HG03378 (cell line): ENCODE results near the gene BCAN.

Experiments
- ATAC-seq: cut with Tn5 transposase; IDR thresholded peaks from one replicate; pipeline ENCODE4 v1.9.1; 2021; ENCODE audit warnings: mild to moderate bottlenecking, moderate library complexity; ENCODE audit not compliant: unreplicated experiment

Gene BCAN

DNA sequence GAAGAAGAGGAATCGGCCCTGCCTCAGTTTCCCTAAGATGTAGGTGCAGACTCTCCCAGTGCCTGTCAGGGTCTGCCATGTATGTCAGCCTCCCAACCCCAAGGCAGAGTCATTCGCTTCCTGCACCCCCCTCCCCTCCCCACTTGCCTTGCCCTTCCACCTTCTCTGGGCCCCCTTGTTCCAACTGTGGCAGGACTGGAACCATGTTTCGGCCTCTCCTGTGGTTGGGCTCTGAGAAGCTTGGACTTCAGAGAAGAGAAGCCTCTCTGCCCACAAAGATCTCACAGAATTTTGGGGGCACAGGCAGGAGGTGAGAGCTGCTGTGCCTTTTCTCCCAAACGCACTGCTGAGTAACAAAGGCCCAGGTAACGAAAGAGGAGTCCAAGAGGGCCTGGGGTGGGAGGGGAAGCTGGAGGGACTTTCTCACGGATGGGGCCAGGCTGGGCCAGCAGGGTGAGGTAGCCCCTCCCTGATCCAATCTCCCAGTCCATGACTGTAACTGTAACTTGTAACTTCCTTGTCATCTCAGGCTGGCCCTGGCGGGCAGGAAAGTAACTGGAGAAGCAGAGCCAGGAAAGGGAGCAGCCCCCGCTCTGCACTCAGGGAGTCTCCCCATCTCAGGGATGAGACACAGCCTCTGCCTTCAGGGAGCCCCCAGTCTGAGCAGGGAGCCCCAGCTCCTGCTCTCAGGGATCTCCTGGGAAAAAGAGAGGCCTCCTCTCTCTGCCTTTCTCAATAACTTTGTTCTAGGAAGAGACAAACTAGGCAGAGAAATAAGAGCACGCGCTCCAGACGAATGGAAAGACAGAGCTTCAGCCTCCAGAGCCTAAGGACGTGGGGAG, 52.2 kb downstream of the BCAN start:
- no peak for ATAC-seq

GRCh38 chr1:156694690-156694962, 52.7 kb downstream of the BCAN start:
- no peak for ATAC-seq

- ATAC-seq: no peak
Measured at GRCh38 chr1:156696755-156697154, 54.8 kb downstream of the BCAN start.

GRCh38 chr1:156697481-156697880, 55.6 kb downstream of the BCAN start:
- ATAC-seq: no peak

GRCh38 chr1:156698995-156699394, 57.1 kb downstream of the BCAN start:
- ATAC-seq: no peak

GRCh38 chr1:156700736-156701531, 59.0 kb downstream of the BCAN start:
- ATAC-seq: no peak

- ATAC-seq: no peak
Measured at GRCh38 chr1:156703336-156703735, 61.4 kb downstream of the BCAN start.

- ATAC-seq: no peak
Measured at GRCh38 chr1:156703741-156704140, 61.8 kb downstream of the BCAN start.

GRCh38 chr1:156704166-156704711, 62.3 kb downstream of the BCAN start:
- ATAC-seq: no peak

DNA sequence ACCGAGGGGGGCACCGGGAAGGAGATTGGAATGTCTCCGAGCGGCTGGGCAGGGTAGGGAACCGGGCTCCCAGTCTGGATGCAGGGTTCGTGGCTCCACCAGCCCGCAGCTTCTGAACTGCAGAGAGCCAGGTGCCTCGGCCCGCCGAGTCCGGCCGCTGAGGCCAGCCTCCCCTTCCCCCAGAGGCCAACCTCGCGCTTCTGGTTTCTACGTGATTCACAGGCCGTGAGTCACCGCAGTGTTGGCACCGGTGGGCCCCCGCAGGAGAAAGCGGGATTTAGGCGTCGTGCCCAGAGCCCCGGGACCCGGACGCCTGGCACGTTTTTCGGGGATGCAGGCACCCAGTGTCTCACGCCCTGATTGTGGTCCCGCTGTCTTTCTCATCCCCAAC, 63.0 kb downstream of the BCAN start:
- ATAC-seq: no peak

DNA sequence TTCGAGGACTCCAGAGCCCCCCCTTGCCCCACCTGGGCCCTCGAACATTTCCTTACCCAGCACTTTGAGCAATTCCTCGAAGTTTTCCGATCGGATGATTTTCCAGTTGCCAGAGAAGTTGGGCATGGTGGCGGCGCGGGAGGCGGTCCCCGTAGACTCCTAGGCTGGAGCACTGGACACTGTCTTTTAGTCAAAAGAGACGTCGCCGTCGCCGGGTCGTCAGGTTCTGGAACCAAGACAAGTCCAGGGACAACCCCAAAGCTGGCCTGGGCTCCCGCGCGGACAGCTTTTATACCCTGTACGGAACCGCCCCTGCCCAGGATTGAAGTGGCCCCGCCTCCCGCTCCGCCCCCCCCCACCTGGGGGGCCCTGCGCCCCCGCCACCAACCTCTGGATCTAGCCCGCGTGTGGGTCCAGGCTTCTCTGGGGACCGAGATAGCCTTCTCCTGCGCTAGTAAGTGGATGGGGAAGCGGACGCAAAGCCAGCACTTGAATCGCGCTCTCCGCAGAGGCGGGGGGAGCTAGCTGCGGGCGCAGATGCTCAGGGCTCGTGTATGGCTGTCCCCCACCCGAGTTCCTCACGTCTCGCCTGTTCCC, 63.5 kb downstream of the BCAN start, which contains the start of gene CRABP2:
Gene CRABP2 (minus strand): TSS at position 263 of the 597 bp plus-strand sequence. CDS start 137 bp downstream, at position 126.
- no peak for ATAC-seq

DNA sequence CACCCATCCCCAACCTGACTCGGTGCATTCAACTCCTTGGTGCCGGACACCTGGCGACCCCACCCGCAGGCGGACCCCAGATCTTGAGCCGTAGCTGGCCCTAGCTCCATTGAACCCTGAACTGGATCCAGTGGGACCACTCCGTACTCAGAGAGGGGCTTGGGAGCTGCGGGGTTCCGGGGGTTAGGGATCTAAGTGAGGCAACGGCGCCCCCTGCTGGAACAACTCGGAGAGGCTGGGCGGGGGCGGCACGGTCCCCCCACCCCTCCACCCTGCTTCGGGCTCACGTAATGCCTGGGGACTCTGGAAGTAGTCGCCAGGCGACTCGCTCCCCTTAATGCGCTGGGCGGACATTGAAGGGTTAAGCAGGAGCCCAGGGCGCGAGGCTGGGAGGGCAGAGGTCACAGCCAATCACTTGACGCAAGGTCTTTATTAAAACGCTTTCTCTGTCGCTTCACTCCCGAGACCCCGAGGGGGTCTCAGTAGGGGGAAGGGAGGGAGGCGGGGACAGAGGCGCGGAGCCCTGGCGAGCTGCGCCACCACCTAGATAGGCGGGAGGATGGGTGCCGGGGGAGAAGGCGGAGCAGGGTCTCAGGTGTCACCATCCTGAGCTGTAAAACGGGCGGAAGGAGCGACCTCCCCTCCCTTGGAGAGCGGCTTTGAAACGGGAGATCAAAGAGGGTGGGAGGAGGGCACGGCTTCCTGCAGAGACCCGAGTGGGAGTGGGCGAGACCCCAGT, 64.2 kb downstream of the BCAN start:
- no peak for ATAC-seq

- ATAC-seq: no peak
Measured at GRCh38 chr1:156706657-156707416, 64.9 kb downstream of the BCAN start.

DNA sequence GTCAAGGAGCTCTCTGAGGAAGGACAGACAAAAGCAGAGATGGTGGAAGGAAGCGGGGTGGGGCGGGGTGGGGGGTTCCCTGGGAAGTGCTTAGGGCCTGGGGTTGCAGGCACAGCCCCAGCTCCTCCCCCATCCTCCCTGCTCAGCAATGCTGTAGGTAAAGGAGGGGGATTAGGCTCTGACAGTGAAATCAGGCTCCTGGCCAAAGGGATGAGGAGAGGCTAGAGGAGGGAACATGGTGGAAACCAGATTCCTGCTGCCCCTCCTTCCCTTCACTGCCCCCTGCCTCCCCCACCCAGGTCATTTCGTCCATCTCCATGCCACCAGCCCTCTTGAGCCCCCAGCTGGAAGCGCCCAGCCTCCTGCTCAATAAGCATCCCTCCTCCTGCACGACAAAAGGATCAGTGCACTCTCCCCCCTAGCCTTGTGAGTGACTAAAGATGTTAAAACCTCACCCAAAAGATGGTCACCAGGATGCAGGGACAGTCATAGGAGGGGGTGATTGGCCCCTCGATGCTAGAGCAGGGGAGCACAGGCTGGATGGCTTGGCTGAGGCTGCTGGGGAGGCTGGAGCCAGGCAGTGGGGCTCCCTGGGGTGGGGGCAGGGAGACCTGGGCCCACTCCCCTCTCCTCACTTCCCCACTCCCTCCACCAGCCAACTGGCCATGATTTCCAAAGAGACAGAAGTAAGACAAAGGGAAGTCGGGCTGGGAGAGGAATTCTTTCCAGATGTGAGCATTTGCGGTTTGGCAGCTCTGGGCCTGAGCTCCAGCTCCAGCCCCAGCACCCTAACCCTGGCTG, 65.7 kb downstream of the BCAN start:
- ATAC-seq: no peak

DNA sequence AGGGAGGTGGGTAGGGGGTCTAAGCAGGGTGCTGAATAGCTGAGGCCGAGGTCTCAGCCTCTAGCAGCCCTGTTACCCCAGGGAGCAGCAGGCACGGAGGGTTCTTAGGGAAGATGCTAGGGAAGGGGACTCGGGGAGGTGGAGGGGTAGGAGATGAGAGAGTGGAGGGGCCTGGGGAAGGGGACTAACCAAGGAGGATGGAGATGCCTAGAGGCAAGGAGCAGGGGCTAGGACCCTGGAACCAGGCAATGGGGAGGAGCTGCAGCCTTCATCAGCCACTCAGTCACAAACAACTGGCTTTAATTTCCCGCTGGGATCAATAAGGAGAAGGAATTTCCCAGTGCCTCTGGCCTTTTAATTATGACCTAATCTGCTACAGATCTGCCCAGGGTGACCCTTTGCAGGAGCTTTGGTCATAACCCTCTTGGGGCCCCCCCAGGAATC, 66.3 kb downstream of the BCAN start:
- no peak for ATAC-seq

DNA sequence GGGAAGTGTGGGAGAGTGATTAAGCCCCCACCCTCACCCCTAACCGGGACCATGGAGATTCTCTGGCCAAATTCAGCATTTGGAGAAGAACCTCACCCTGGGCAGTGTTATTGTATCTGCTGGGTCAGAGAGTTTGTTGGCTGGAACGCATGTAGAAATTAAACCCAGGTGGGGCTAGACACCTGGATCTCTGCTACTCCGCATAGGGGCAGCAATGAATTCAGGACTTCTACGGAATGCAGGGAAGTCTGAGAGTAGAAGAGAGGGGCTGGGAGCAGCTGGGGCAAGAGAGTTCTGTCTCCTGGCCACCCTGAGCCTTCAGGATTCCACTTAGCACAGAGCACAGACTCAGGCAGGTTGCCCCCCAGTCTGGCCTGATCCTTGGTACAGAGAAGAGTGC, 67.1 kb downstream of the BCAN start:
- no peak for ATAC-seq
